ENCODE results near the gene PGGHG. TPM values are rescaled to one million over a fixed set of nuclear protein-coding genes. Genes with fewer than 3 reads are reported as not detected.

The PGGHG gene
- polyA plus RNA-seq, 1 donor from 2014 or later = 2.1 TPM

DNA sequence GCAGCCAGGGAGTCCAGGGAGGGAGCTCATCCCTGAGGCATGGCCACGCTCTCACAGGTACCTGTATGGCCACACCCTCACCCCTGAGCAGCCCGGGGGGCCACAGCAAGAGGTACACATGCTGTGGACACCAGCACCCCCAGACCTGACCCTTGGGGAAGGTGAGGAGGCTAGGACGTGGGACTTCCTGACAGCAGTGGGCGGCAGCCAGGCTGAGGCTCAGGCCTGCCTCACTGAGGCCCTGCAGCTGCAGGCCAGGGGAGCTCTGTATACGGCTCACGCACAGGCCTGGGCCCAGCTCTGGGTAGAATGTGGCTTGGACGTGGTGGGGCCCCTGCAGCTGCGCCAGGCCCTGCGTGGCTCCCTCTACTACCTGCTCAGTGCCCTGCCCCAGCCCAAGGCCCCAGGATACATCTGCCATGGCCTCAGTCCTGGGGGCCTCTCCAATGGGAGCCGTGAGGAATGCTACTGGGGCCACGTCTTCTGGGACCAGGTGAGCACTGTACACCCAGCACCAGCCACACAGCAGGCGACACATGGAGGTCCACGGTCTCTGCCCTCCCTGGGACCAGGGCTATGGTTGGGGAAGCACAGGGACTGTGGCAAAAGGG is 1.8 kb downstream of the PGGHG start:
- no peaks in the 10 kb centered on the region for H3F3A ChIP-seq (ENCODE audit: insufficient read depth, low read length, poor library complexity, severe bottlenecking)
- no peak overlapping the region for H3K4me2 ChIP-seq (ENCODE audit: low read length)

DNA sequence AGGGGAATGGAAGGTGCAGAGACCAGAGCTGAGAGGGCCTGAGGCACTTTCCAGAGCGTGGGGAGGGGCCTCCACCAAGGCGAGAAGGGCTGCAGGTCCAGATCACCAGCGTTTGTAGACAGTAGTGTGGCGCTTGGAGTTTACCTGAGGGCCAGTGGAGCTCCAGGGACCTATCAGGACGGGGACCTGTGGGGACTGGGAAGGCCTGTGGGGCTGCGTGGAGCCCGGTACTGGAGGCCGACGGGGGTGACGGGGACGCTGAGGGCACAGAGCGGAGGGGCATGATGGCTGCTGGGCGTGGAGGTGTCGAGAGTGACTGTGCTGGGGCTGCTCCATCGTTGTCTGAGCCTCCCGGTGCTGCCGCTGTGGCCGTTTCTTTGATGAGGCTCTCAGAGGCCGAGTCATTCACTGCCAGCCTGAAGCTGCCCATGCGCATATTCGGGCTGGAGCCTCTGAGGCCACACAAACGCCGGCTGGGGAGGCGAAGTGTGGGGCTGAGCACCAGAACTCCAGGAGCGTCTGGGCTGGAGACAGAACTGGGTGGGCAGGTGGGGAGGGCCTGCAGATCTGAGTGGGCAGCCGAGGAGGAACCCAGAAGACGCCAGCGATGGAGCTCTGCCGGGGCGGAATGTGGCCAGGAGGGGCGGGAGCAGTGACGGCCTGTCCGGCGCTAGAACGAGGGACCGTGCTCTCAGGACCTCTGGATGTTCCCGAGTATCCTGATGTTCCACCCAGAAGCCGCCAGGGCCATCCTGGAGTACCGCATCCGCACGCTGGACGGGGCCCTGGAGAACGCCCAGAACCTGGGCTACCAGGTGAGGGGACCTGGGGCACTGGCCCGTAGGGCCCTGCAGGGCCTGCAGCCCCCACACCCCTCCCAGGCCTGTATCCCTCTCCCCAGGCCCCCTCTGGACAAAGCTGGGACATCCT is 2.6 kb downstream of the PGGHG start:
- Histone ChIP-seq H2AFZ (ENCODE audit: low read depth, low read length) (no peak overlapping the region), H3K27me3 (ENCODE audit: insufficient read depth, low read depth, low read length) (peaks cover 19% of the 10 kb centered on the region), H3K9ac (ENCODE audit: low read length) (no peak overlapping the region), H3K9me2 (ENCODE audit: insufficient read depth, low read length) (no peaks in the 10 kb centered on the region), H3K4me2 (ENCODE audit: low read length) (no peak overlapping the region), H3K79me2 (replicated peaks; ENCODE audit: insufficient read depth, low read length) (no peaks in the 10 kb centered on the region), H4K20me1 (ENCODE audit: insufficient read depth) (no peaks in the 10 kb centered on the region), H3K9me3 (ENCODE audit: low read length) (no peaks in the 10 kb centered on the region), H3K27ac (ENCODE audit: low read length) (no peak overlapping the region), H3K4me3 (ENCODE audit: low read length) (no peak overlapping the region), H3F3A (ENCODE audit: insufficient read depth, low read length, poor library complexity, severe bottlenecking) (no peaks in the 10 kb centered on the region), H3K36me3 (ENCODE audit: insufficient read depth, low read length) (no peaks in the 10 kb centered on the region)
- TF ChIP-seq, protein P1, sequence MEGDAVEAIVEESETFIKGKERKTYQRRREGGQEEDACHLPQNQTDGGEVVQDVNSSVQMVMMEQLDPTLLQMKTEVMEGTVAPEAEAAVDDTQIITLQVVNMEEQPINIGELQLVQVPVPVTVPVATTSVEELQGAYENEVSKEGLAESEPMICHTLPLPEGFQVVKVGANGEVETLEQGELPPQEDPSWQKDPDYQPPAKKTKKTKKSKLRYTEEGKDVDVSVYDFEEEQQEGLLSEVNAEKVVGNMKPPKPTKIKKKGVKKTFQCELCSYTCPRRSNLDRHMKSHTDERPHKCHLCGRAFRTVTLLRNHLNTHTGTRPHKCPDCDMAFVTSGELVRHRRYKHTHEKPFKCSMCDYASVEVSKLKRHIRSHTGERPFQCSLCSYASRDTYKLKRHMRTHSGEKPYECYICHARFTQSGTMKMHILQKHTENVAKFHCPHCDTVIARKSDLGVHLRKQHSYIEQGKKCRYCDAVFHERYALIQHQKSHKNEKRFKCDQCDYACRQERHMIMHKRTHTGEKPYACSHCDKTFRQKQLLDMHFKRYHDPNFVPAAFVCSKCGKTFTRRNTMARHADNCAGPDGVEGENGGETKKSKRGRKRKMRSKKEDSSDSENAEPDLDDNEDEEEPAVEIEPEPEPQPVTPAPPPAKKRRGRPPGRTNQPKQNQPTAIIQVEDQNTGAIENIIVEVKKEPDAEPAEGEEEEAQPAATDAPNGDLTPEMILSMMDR (IDR thresholded peaks at IDR 0.05; ENCODE audit: poor library complexity, severe bottlenecking) = no peak
- TF ChIP-seq SMC3 (conservative IDR thresholded peaks at IDR 0.05; ENCODE audit: poor library complexity) (no peak), EZH2 (IDR thresholded peaks at IDR 0.05; ENCODE audit: borderline replicate concordance, insufficient read depth, low read length, poor library complexity, severe bottlenecking) (no peak), TAF1 (IDR thresholded peaks at IDR 0.05; ENCODE audit: low read depth) (no peak), RAD21 (conservative IDR thresholded peaks at IDR 0.05) (no peak), MXI1 (conservative IDR thresholded peaks at IDR 0.05; ENCODE audit: poor library complexity, severe bottlenecking) (no peak), EP300 (conservative IDR thresholded peaks at IDR 0.05; ENCODE audit: poor library complexity, severe bottlenecking) (no peak), POLR2AphosphoS5 (IDR thresholded peaks at IDR 0.05) (no peak)
- TF ChIP-seq, protein P2, sequence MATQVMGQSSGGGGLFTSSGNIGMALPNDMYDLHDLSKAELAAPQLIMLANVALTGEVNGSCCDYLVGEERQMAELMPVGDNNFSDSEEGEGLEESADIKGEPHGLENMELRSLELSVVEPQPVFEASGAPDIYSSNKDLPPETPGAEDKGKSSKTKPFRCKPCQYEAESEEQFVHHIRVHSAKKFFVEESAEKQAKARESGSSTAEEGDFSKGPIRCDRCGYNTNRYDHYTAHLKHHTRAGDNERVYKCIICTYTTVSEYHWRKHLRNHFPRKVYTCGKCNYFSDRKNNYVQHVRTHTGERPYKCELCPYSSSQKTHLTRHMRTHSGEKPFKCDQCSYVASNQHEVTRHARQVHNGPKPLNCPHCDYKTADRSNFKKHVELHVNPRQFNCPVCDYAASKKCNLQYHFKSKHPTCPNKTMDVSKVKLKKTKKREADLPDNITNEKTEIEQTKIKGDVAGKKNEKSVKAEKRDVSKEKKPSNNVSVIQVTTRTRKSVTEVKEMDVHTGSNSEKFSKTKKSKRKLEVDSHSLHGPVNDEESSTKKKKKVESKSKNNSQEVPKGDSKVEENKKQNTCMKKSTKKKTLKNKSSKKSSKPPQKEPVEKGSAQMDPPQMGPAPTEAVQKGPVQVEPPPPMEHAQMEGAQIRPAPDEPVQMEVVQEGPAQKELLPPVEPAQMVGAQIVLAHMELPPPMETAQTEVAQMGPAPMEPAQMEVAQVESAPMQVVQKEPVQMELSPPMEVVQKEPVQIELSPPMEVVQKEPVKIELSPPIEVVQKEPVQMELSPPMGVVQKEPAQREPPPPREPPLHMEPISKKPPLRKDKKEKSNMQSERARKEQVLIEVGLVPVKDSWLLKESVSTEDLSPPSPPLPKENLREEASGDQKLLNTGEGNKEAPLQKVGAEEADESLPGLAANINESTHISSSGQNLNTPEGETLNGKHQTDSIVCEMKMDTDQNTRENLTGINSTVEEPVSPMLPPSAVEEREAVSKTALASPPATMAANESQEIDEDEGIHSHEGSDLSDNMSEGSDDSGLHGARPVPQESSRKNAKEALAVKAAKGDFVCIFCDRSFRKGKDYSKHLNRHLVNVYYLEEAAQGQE (IDR thresholded peaks at IDR 0.05; ENCODE audit: borderline replicate concordance) = no peak

More for the DNA sequence above, 1.8 kb downstream of the PGGHG start:
- H2AFZ ChIP-seq (ENCODE audit: low read depth, low read length) = no peak overlapping the region
- no peaks in the 10 kb centered on the region for H3K36me3 ChIP-seq (ENCODE audit: insufficient read depth, low read length)
- no peak overlapping the region for H3K4me3 ChIP-seq (ENCODE audit: low read length)
- H3K9me2 ChIP-seq (ENCODE audit: insufficient read depth, low read length) = no peaks in the 10 kb centered on the region
- TF ChIP-seq EZH2 (IDR thresholded peaks at IDR 0.05; ENCODE audit: borderline replicate concordance, insufficient read depth, low read length, poor library complexity, severe bottlenecking) (no peak), RAD21 (conservative IDR thresholded peaks at IDR 0.05) (no peak), MXI1 (conservative IDR thresholded peaks at IDR 0.05; ENCODE audit: poor library complexity, severe bottlenecking) (no peak)
- H3K27ac ChIP-seq (ENCODE audit: low read length) = no peak overlapping the region
- no peaks in the 10 kb centered on the region for H3K9me3 ChIP-seq (ENCODE audit: low read length)
- H3K9ac ChIP-seq (ENCODE audit: low read length) = no peak overlapping the region
- no peaks in the 10 kb centered on the region for H3K79me2 ChIP-seq (replicated peaks; ENCODE audit: insufficient read depth, low read length)
- peaks cover 19% of the 10 kb centered on the region for H3K27me3 ChIP-seq (ENCODE audit: insufficient read depth, low read depth, low read length)
- H4K20me1 ChIP-seq (ENCODE audit: insufficient read depth) = no peaks in the 10 kb centered on the region

Measured in neural cell (in vitro differentiated cells).